HT-29 (cell line): ENCODE data around the gene KRTAP26-1. TPM values are rescaled to one million over a fixed set of nuclear protein-coding genes. Genes with fewer than 3 reads are reported as not detected.
A peak's percentile ranks its signal among the peaks of the same experiment; 100 is the strongest.

Experiments
- DNase-seq: peaks from one replicate; pipeline ENCODE4 v3.0.0-alpha.2; 2015; ENCODE audit warnings: low spot score
- total RNA-seq: library from RNA; depleted of rRNA; stranded (reverse); fragments of >200 nt; shearing (Covaris generic); gene quantifications from 2 replicates; pipeline ENCODE4 v1.2.3, GENCODE V29; 2014; rRNA removed

KRTAP26-1 gene, protein sequence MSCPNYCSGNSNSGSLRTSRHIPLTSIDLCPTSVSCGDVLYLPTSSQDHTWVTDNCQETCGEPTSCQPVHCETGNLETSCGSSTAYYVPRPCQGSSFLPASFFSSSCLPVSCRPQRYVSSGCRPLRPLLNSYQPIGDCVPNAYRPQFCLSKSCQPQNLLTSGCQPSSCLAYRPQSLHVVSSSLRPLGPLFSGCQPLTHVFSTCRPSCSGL
- not detected in 2 replicates for total RNA-seq

DNA sequence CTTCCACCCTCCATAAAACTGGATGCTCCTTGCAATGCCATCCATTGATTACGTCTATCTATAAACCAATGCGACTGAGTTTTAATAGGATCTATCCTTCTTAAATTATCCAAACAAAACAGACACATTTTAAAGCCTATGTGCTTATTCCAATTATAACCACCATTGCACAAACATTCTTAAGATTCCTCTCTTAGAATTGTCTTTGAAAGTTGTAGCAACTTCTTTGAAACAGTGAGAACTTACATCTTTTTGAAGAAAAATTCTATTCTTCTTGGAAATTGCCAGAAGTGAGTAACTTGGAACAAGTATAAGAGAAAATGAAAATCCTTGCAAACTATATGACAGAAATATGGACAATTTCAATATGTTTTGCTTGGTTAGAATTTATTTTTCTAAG lies at the start of gene KRTAP26-1:
Gene KRTAP26-1, minus strand, starts transcription at position 101 of the 400 bp plus-strand sequence. CDS start 280 bp downstream, outside the sequence.
- no peak for DNase-seq

DNA sequence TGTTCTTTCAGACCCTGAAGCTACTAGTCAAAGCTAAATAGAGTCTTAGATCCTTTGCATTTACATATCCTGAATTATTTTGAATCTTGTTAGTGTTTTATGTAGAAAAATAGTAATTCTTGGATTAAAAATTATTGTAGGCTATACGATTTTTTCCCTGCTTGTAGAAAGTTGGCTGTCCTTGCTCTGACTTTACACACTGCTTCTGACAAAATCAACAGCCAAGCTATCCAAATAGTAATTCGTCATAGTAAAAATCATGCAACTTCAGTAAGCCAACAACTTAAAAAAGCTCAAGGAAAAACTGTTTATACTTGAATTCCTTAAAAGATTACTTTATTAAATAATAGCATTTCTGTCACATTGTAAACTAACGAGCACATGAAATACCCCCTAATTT lies 35.8 kb upstream of the KRTAP26-1 start:
- DNase-seq, result no peak

DNA sequence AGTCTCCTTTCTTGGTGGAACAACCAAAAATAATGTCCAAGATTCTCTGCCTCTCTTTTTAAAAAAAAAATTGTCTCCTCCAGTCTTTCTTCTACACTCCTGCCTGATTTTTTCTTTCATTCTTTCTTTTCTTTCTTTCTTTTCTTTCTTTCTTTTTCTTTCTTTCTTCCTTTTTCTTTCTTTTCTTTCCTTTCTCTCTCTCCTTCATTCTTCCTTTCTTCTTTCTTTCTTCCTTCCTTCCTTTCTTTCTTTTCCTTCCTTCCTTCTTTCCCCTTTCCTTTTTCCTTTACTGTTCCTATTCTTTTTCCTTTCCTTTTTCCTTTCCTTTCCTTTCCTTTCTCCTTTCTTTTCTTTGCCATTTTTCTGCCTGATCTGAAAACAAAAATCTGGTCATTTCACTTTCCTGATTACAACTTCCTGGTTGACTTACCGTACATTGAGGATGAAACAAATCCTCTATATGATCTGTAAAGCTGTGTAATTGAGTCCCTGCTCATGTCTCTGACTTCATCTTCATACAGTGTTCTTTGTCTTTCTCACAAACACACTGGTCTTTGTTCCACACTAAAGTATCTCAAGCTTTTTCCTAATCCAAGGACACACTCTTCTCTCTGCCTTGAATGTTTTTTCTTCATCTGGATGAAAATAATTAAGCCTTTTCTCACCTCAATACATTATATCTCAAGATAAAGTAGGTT lies 34.3 kb upstream of the KRTAP26-1 start:
- DNase-seq, result no peak

DNA sequence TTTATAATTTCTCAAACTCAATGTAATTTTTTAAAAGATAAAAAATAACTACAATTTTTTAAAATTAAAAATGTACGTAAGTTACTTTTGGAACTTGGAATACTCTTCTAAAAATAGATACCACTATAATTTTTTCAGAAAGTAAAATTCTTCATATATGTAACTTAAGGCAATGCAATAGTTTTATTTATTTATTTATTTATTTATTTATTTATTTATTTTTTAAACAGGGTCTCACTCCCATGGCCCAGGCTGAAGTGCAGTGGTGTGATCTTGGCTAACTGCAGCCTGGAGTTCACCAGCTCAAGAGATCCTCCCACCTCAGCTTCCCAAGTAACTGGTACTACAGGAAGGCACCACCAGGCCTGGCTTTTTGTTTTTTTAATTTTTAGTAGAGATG lies 31.4 kb upstream of the KRTAP26-1 start:
- no peak for DNase-seq

DNA sequence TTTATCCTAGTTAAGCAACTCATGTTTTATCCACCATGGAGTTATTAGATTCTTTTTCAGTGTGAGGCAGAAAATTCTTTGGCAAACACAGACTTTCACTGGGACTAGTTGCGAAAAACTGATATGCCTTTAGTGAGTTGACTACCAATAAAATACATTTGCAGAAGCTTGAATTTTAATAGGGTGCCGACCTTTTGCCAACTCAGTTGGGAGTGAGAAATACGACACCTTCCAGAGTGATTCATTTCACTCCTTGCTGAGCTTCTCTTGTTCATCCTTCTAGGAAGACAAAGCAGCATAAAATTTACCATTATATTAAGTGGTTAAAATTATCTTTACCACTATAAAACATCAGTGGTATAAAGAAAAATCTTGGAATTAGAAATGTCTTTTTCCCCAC lies 29.5 kb upstream of the KRTAP26-1 start:
- no peak for DNase-seq

DNA sequence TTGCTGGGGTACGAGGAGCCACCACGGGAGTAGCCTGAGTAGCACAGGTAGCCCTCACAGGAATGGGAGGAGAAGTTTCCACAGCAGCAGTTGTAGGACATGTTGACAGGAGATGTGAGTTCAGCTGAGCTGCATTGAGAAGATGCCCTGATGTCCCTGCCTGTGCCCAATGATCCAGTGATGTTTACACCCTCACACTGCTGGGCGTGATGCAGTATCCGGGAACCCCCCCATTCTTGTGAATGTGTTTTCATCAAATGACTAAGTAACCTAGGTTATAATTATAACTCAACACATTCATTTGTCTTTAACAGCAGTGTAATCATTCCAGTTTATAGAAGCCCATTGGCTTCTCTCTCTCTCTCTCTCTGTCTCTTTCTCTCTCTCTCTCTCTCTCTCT lies 28.4 kb upstream of the KRTAP26-1 start, which contains the start of gene KRTAP23-1:
Gene KRTAP23-1, minus strand, starts transcription at position 101 of the 400 bp plus-strand sequence. Its CDS starts 0 bp downstream, at position 101.
- DNase-seq, result no peak

DNA sequence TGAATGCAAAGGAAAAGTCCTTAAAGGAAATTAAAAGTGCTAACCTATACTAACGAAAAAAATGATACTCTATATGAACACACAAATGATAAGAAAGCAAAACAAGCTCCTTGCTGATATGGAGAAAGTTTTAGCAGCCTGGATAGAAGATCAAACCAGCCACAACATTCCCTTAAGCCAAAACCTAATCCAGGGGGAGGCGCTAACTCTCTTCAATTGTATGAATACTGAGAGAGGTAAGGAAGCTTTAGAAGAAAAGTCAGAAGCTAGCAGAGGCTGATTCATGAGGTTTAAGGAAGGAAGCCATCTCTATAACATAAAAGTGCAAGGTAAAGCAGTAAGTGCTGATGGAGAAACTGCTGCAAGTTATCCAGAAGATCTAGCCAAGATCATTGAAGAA lies 24.9 kb upstream of the KRTAP26-1 start:
- no peak for DNase-seq

DNA sequence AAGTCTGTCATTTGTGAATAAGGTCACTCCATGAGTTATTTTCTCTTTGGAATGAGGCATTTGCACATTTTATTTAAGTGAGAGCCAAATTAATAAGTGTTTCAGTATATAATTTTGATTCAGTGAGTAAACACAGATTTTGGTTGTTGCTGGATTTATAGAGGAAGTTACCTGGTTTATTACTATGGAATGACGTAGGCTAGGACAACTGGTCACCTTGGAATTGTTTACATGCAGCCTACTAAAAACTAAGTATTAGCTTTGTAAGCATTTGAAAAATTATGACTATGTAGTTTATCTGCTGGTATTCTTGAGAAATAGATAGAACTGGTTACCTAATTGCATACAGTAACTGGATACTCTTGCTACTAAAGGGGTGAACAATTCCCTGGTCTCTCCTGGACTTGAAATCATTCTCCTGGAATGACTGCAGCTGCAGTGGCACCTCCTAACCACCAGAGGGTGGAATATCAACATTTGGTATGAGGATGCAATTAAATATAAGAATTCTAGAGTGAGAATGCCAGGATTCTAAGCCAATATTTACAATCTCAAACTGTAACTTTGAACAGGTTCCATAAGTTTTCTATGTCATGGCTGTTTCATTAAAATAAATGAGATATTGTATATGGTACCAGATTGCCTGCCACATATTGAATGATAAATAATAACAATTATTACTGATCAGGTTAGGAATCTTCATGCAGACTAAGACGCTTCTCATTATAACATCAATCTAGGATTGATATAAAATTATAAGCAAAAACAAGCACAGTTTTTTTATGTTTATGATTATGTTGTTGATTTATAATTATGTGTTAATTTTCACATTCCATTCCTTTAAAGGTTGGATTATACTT lies 20.8 kb upstream of the KRTAP26-1 start:
- peak; percentile 42 for DNase-seq

DNA sequence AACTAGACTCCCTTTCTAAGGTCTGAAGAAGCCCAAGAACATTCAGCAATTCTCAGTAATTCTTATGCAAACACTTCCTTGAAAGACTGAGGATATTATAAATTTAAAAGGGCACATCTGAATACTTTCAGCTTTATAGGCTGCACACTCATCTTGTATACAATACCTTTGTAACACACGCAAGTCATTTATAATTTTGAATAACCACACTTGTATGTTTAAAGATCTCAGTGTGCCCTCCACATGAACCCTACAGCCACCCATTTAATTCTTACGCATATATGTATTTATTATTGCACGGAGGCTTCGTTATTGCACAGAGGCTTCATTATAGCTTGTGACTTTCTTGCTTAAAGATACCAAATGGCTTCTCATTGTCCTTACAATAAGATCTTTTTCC lies 18.6 kb upstream of the KRTAP26-1 start:
- DNase-seq, result no peak

DNA sequence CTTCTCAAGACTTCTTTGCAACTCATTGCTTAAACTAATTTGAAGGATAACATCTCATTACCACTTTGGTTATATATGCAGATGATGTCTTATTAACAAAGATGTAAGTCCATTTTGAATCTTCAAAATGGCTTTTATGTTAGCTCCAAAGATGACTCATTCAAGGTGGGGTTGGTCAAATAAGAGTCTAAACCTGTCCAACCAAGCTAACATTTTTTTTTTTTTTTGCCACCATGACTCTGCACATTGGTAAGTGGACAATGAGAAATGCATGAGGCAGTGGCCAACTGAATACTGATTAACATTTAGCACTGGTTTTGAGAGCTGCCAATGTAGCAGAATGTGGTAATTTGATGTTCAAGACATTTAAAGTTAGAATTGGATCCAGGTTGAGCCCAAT lies 17.7 kb upstream of the KRTAP26-1 start:
- no peak for DNase-seq

DNA sequence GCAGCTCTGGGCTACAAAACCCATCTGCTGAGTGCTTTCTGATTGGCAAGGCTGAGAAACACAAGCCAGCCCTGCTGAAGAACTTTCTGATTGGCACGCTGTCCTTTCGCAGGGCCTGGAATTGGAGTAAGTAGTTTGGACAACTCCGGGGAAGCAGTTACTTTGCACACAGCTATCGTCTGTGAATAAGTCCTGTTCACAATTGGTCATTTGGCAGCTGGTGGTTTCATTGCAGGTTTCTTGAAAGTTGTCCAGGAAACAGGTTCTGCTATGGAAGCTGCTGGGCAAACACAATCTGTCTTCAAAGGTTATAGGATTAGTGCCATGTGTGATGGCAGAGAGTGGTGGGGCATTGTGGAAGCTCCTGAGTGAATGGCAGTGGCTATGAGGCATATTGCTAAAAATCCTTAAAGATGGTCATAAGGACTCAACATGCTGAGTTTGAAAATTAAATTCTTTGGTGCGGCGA lies 17.2 kb upstream of the KRTAP26-1 start, which contains the start of gene KRTAP27-1:
Gene KRTAP27-1, minus strand, starts transcription at position 419 of the 469 bp plus-strand sequence. Its CDS starts 26 bp downstream, at position 393.
- no peak for DNase-seq

DNA sequence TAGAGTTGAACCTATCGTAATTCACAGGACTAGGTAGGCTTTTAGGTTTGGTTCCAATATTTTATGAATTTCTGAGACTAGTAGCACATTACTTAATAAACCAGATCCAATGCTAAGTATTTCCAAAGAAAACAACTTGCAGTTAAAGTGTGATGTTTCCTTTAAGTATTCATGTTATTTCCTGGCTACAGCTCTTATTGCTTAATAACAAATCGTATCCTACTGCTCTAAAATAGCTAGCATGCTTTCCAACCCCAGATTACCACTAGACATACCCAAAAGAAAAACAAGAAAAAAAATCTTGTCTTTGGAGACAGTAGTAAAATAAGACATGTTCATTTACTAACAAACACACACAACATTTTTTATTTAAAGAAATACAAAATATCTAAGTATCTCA lies 16.5 kb upstream of the KRTAP26-1 start:
- DNase-seq, result no peak

DNA sequence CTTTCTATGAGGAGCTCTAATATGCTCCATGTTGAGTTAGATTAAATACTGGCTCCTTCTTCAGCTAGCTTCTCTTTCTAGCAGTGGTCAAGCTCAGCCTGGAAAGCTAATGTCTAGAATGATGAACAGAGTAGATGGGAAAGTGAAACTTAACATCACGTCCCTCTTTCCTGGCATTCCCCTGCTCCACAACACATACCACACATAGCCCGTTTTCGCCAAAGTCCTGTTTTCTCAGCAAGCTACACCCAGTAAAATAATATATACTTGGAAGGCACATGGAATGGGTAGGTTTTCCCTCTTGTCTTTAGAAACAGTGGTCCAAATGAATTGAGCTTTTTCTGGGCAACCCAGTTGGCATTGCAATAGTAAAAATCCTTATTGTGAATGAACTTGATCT lies 13.6 kb upstream of the KRTAP26-1 start:
- no peak for DNase-seq

DNA sequence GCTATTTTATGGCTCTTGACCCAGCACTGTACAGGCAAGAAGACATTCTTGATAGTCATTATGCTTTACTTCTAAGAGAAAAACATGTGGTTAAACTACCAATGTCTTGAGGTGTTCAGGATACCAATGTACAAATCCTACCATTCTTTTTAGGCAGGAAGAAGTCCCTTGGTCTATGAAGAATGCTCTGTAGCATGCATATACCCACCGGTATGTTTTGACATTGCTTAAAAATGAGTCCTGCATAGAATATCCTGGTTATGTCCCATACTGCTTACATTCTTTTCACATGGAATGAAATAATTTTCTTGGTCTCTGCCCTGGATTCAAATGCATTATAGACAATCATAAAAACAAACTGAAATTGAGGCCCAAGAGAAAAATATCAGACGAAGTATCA lies 12.6 kb upstream of the KRTAP26-1 start:
- DNase-seq, result no peak

DNA sequence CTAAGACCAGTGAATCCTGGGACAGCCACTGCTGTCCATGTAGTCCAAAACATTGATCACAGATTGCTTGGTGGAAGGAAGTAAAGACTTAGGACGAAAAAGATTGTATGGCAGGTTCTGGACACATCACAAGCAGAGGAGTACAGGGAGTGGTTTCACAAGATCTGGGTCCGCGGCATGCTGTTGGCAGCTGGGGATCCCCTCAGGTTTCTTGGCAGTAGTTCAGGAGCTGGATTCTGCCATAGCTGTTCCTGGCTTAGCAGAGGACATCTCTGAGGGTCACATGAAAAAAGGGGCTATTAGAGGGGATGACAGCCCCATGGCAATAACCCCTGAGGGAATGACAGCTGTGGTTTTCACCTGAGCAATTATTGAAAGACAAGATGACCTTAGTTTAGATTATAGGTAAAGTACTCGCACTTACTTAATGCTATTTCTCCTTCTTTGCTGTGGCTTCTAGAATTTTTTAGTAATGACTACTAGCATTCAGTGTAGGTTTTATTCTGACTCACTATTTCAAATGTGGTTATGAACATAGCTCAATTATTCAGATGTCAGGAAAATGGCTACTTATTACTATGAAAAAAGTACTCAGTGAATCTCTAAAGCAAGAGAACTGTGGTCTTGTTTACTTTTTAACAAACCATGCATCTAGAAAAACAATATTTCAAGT lies 9.2 kb upstream of the KRTAP26-1 start:
- DNase-seq, result no peak

DNA sequence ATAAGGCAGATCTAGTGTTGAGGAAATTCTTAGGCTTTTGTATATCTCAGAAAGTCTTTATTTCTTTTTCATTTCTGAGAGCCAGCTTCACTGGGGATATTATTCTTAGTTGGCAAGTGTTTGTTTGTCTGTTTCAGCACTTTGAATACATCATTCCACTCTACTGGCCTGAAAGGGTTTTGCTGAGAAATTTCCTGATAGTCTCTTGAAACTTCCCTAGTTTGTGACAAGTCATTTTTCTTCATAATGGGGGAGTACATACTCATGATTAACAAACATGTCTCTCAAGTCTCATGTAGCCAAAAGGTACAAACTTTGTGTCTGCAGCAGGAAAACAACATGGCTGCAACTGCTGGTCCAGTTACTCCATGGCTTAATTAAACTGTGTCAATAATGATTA lies 6.3 kb upstream of the KRTAP26-1 start:
- no peak for DNase-seq

DNA sequence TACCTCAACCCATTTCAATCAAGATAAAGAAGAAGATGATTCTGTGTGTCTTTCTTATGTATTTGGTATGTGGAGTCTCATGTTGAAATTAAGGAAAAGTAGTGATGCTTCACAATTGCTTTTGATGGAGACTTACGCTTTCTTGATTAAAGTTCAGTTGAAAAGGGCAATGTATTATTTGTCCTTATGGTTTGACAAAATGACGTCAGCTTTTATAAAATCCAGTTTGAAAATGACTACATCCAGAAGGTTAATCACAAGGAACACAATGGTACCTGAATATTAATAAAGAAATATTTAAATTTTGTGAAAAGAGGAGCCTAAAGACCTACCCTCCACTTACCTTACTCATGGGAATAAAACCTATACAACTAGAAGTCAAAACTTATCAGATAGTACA lies 4.4 kb downstream of the KRTAP26-1 start:
- DNase-seq, result no peak

DNA sequence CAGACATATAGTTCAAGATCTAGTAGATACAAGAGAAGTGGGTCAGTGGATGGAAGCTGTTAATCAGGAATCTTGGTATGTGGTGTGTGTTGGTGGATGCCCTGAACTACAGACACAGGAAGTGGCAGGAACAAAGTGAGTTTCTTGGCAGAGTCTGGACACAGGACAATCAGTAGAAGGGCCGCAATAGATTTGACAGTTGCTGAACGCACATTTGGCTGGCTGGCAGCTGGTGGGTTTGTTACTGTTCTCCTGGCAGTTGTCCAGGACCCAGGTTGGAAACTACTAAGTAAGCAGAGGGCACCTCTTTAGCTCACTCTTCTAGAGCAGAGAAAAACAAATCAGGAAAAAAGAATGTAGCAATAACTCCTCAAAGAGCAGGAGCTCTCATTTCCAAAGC lies 13.2 kb downstream of the KRTAP26-1 start:
- DNase-seq, result no peak

DNA sequence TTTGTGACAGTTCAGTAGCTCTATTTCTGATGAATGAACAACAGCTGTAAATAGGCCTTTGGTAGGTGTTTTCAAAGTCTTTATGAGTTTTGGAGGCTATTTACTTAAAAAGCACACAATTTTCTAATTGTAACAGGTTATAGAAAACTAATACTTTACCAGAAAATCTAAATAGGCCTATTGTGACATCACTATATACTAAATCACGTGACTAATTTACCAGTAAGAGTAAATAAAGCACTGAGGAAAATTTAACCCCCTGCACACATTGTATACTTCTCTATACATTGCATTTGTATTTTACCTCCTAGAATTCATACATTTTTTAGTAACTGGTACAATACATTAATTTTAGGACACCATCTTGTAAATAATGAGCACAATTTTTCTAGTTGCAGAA lies 15.0 kb downstream of the KRTAP26-1 start:
- no peak for DNase-seq

DNA sequence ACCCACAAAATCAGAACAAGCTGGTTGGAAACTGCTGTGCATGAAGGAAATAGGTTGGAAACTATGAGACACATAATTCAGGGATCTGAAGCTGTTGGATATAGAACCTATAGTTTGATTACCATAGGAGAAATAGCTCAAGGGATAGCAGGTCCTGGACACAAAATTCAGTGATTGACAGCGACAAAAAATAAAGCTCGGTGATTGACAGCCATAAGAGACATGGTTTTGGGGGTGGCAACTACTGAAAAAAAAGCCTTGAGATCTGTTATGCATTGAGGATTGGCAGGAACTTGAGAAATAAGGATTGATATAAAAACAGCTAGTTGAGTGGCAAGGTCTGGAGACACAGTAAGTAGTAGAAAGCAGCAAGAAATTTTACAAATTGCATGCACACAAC lies 30.9 kb downstream of the KRTAP26-1 start, which contains the start of gene KRTAP25-1:
Gene KRTAP25-1, minus strand, starts transcription at position 300 of the 400 bp plus-strand sequence. Its CDS starts 24 bp downstream, at position 276.
- no peak for DNase-seq

DNA sequence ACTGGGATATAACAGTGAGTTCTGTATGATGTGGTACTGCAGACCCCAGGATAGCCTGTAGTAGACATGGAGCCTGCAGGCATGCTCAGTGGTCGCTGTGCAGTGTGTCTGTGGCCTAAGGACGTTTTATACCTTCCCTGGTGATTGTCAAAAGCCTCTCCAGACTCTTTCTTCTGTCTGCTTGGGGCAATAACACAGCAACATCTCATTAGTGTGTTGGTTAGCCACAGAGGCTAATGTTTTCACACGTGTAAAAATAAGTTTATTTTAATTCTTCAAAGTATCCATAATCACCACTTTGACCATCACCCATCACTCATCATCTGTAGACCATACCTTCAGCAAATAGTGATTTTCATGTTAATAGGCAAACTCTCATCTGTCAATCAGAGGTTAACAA lies 37.3 kb downstream of the KRTAP26-1 start, which contains the start of gene KRTAP24-1:
Gene KRTAP24-1, minus strand, starts transcription at position 101 of the 400 bp plus-strand sequence. Its CDS starts 18 bp downstream, at position 83.
- DNase-seq, result no peak
